Measurements from ENCODE around the gene FLRT1.

- TF ChIP-seq POLR2A (IDR thresholded peaks at IDR 0.05; ENCODE audit: low read depth, low read length) (no peak), TAF1 (IDR thresholded peaks at IDR 0.05; ENCODE audit: borderline replicate concordance, low read depth, low read length) (no peak)
These were observed 41.7 kb upstream of the FLRT1 start for GRCh38 chr11:63993993-63994392.
